Heart left ventricle (tissue), 16 donors: ENCODE data around the gene FAM171A2. TPM values are rescaled to one million over a fixed set of nuclear protein-coding genes. Genes with fewer than 3 reads are reported as not detected.
"Not testable (repeated sequence)": the region's sequence is repeated elsewhere in the genome, so short reads cannot be mapped to it uniquely, and the experiment has no call there.

Source experiments
- ATAC-seq, 4 donors: fragments of 200-7000 bp; cut with Tn5 transposase; one replicate each; pipeline ENCODE4 v1.9.1; 2020 to 2022; ENCODE audit warnings: moderate library complexity in 4 of 4, mild to moderate bottlenecking in 3 of 4, moderate number of reproducible peaks in 1 of 4
- DNase-seq, 5 donors: peaks; one replicate each; pipeline ENCODE4 v3.0.0-alpha.2; 2020
- H3K27ac ChIP-seq, 12 donors: fragments of 200-600 bp; sonication (generic) in 4 of 12; one replicate each; pipeline versions ENCODE4 v1.5.0 to v1.8.0; 2016 to 2022; ENCODE audit warnings: mild to moderate bottlenecking in 2 of 12
- H3K27me3 ChIP-seq, 9 donors: fragments of 200-600 bp; sonication (generic) in 2 of 9; one replicate each; pipeline versions ENCODE4 v1.5.1 to v1.8.0; 2016 to 2022; ENCODE audit warnings: mild to moderate bottlenecking in 3 of 9
- H3K36me3 ChIP-seq, 9 donors: fragments of 200-600 bp; sonication (generic) in 2 of 9; one replicate each; pipeline versions ENCODE4 v1.5.0 to v1.8.0; 2018 to 2022; ENCODE audit warnings: mild to moderate bottlenecking in 2 of 9
- H3K4me1 ChIP-seq, 12 donors: fragments of 200-600 bp; sonication (generic) in 4 of 12; one replicate each; pipeline versions ENCODE4 v1.5.0 to v1.8.0; 2016 to 2022; ENCODE audit warnings: mild to moderate bottlenecking in 3 of 12
- H3K4me3 ChIP-seq, 12 donors: fragments of 200-600 bp; sonication (generic) in 4 of 12; one replicate each; pipeline versions ENCODE4 v1.5.0 to v1.8.0; 2017 to 2022; ENCODE audit warnings: mild to moderate bottlenecking in 9 of 12, moderate library complexity in 4 of 12
- H3K9me3 ChIP-seq, 12 donors: fragments of 200-600 bp; sonication (generic) in 4 of 12; one replicate each; pipeline versions ENCODE4 v1.5.0 to v1.8.0; 2016 to 2022; ENCODE audit warnings: mild to moderate bottlenecking in 1 of 12
- POLR2A ChIP-seq, 2 donors: fragments of 450-650 bp; IDR thresholded peaks; one replicate each; pipeline ENCODE4 v1.6.1; 2017; ENCODE audit warnings: antibody characterized with exemption in 2 of 2, mild to moderate bottlenecking in 2 of 2, moderate library complexity in 2 of 2
- WGBS, 4 donors: extraction: QIAGEN DNeasy Blood & Tissue Kit in 2 of 4; methylation state at CpG; one replicate each; pipeline versions ENCODE4 v1.1.5 to v1.1.7; 2013 to 2018; 5-methylcytosine and 5-hydroxymethylcytosine counted together
- intact Hi-C, 10 donors: fragments of 100-400 bp; cut with DNase I; formaldehyde crosslinking; loops; one replicate each; pipeline versions ENCODE4 v1.11.1 to v1.14.2; 2022
- polyA plus RNA-seq, 2 donors: library from polyadenylated mRNA; stranded (reverse); fragments of 200-250 nt; gene quantifications; one replicate each; pipeline ENCODE4 v1.2.3, GENCODE V29; 2013
- total RNA-seq, 9 donors: library from RNA; depleted of rRNA in 2 of 9; stranded (reverse); fragments of >200 nt in 2 of 9; fragmentation: NEBNext Ultra II Directional in 3 of 9; extraction: Animal tissue kit (Norgen Biotek cat#: 25700) in 3 of 9; gene quantifications; one replicate each; pipeline versions ENCODE4 v1.1.0 to v1.2.4, GENCODE V29; 2016 to 2023
- TF ChIP-seq, protein P1 (sequence below), 12 donors: fragments of 200-600 bp; sonication (generic) in 4 of 12; IDR thresholded peaks; one replicate each; pipeline versions ENCODE4 v1.5.0 to v1.8.0; 2018 to 2022; ENCODE audit warnings: antibody characterized with exemption in 12 of 12, mild to moderate bottlenecking in 5 of 12
- donor health status: ischemic (EF 13 %, LVEDD 7.1; RV severe dilation, severe dysfunction).
- donor health status: healthy with polysubstance abuse.
- donor health status: DM: no; HTN: yes; CAD: no.
- donor health status: DM: no; HTN: no; CAD: no.
- donor health status: ischemic (EF 25% LVEDD 6.9; RV normal size, moderate dysfunction).
- donor health status: ischemic (EF 25% LVEDD 5.7; RV mildly dilated, moderate dysfunction).
- donor health status: healthy.
- donor health status: DM: yes; HTN: yes; CAD: no.
- donor health status: ischemic (EF 35%, LVEDD 5.7; RV mildly dilated, moderate dysfunction).
- donor health status: nonischemic (EF 11% LVEDD 7.7; RV severe dilation, severe dysfunction).
- donor health status: DM: yes; HTN: yes; CAD: no.
- donor health status: PGD.
- donor health status: ischemic (EF 29% LVEDD 5.4; RV normal size, mild dysfunction).
- donor health status: nonischemic (EF 23%, LVEDD 6.1; RV moderate dilation, normal function).

Gene FAM171A2
- total and polyA plus RNA-seq, 11 donors: 0.40 to 2.1 (median 0.77) TPM

DNA sequence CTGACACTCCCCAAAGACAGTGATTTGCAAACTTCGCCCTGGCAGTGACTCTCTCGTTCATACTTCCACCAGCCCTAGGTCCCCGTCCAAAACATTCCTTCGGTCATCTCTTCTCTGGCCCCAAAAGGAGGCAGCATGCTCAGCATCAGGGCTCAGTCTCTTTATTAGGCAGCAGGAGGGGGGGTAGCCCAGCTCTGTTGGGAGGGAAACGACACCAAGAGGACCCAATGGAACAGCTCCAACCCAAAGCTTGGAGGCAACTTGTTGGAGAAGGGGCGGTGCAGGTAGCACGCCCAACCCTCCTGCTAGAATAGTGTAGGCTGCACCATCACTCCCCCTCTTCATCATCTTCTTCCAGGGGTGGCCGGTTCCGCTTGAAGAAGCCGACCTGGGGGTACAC is 8.4 kb upstream of the FAM171A2 start:
- H3K27ac ChIP-seq: no peak overlapping the region
- ATAC-seq (no peak), DNase-seq (peak in 1 of 5 donors; percentile 20)
- H3K36me3 ChIP-seq: no peaks in the 10 kb centered on the region
- H3K27me3 ChIP-seq: peaks cover 0 to 11% (median 2%) of the 10 kb centered on the region in 9 donors
- TF ChIP-seq POLR2A (IDR thresholded peaks at IDR 0.05): no peak
- TF ChIP-seq, protein P1, sequence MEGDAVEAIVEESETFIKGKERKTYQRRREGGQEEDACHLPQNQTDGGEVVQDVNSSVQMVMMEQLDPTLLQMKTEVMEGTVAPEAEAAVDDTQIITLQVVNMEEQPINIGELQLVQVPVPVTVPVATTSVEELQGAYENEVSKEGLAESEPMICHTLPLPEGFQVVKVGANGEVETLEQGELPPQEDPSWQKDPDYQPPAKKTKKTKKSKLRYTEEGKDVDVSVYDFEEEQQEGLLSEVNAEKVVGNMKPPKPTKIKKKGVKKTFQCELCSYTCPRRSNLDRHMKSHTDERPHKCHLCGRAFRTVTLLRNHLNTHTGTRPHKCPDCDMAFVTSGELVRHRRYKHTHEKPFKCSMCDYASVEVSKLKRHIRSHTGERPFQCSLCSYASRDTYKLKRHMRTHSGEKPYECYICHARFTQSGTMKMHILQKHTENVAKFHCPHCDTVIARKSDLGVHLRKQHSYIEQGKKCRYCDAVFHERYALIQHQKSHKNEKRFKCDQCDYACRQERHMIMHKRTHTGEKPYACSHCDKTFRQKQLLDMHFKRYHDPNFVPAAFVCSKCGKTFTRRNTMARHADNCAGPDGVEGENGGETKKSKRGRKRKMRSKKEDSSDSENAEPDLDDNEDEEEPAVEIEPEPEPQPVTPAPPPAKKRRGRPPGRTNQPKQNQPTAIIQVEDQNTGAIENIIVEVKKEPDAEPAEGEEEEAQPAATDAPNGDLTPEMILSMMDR (IDR thresholded peaks at IDR 0.05): no peak
- H3K9me3 ChIP-seq: no peaks in the 10 kb centered on the region
- peaks cover 0 to 17% (median 3%) of the 10 kb centered on the region in 12 donors for H3K4me1 ChIP-seq
- WGBS, 4 donors: 73 to 81% (median 78%) methylated on average over 10 of the region's 10 CpGs
- intact Hi-C loops: no loop called here
- H3K4me3 ChIP-seq: no peak overlapping the region

GRCh38 chr17:44369414-44370023 is 5.9 kb upstream of the FAM171A2 start:
- H3K27ac ChIP-seq, intact Hi-C loops, H3K4me1 ChIP-seq, ATAC-seq, H3K9me3 ChIP-seq, H3K36me3 ChIP-seq, DNase-seq, H3K4me3 ChIP-seq: not testable (repeated sequence)
- WGBS, 4 donors: 66 to 69% (median 67%) methylated on average over 13 to 17 of the region's 17 CpGs
- peaks cover 0 to 16% (median 2%) of the 10 kb centered on the region in 9 donors for H3K27me3 ChIP-seq

- intact Hi-C loops, H3K36me3 ChIP-seq, H3K4me1 ChIP-seq, H3K4me3 ChIP-seq, H3K9me3 ChIP-seq, ATAC-seq, H3K27ac ChIP-seq, DNase-seq: not testable (repeated sequence)
- peaks cover 0 to 16% (median 2%) of the 10 kb centered on the region in 9 donors for H3K27me3 ChIP-seq
- WGBS, 4 donors: 88 to 92% (median 91%) methylated on average over 20 to 42 of the region's 42 CpGs
These were observed 5.0 kb upstream of the FAM171A2 start for GRCh38 chr17:44368391-44369243.

- no peaks in the 10 kb centered on the region for H3K9me3 ChIP-seq
- intact Hi-C loops: no loop called here
- WGBS, 4 donors: 61 to 69% (median 66%) methylated on average over 7 of the region's 7 CpGs
- no peak for DNase-seq
- H3K4me1 ChIP-seq: peaks cover 0 to 18% (median 7%) of the 10 kb centered on the region in 12 donors
- no peak overlapping the region for H3K4me3 ChIP-seq
- ATAC-seq: no peak
- TF ChIP-seq, protein P1 (IDR thresholded peaks at IDR 0.05): no peak
- peaks cover 0 to 26% (median 2%) of the 10 kb centered on the region in 9 donors for H3K27me3 ChIP-seq
- H3K36me3 ChIP-seq: no peaks in the 10 kb centered on the region
- H3K27ac ChIP-seq: no peak overlapping the region
These were observed 3.8 kb upstream of the FAM171A2 start for GRCh38 chr17:44367231-44367979.

DNA sequence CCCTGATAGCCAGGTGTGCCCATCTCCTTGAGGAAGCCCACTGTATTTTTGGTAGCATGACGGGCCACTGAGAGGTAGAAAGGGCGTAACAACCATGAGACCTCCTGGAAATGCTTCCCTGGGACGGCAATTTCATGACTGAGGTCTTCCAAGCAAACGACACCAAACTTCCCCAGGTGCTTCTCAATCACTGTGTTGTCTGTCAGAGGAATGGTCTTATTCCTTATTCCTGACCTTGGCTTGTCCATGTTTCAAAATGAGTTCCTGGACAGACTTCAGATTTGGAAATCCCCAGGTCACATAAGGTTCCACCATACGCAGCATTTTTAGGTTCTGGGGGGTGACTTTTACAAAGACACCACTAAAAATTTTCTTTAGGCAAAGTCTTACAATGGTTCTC is 1.4 kb upstream of the FAM171A2 start:
- intact Hi-C loops, H3K4me3 ChIP-seq, DNase-seq, ATAC-seq, H3K9me3 ChIP-seq, H3K36me3 ChIP-seq, H3K27ac ChIP-seq: not testable (repeated sequence)
- 89 to 95% (median 91%) methylated on average over 5 of the region's 5 CpGs for WGBS, 4 donors
- peaks cover 0 to 23% (median 14%) of the 10 kb centered on the region in 12 donors for H3K4me1 ChIP-seq
- peaks cover 0 to 22% (median 0%) of the 10 kb centered on the region in 9 donors for H3K27me3 ChIP-seq
